ENCODE data around the gene POU1F1. TPM values are rescaled to one million over a fixed set of nuclear protein-coding genes. Genes with fewer than 3 reads are reported as not detected.

Gene POU1F1
- total RNA-seq, 6 donors from 2014 or later = not detected

DNA sequence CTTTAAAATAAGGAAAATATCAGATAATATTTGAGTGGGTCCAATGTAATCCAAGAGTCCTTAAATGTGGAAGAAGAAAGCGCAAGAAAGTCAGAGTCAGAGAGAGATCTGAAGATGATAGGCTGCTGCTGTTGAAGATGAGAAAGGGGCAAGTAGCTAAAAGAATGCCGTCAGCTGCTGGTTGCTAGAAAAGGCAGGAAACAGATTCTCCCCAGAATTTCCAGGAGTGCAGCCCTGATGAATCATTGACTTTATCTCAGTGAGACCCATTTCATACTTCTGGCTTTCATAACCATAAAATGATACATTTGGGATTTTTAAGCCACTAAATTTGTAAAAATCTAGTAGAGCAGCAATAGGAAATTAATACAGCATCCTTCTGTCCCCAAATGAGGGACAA is 56.8 kb downstream of the POU1F1 start:
- no peaks in the 10 kb centered on the region for H3K27me3 ChIP-seq
- DNase-seq = no peak

DNA sequence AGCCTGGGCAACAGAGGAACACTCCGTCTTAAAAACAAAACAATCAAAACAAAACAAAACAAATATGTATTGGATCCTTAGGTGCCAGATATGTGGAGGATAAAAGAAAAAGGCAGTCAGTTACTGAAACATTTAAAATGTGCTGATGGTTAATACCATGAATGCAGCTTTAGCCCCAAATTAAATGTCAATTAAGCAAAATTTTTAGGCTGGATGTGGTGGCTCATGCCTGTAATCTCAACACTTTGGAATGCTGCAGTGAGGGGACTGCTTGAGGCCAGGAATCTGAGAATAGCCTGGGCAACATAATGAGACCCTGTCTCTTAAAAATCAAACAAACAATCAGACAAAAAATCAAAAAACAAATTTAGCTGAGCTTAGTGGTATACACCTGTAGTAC is 57.8 kb downstream of the POU1F1 start:
- ATAC-seq (ENCODE audit: low FRiP score in 2 of 2) = no peak
- Histone ChIP-seq H3K36me3 (no peaks in the 10 kb centered on the region), H3K4me1 (no peaks in the 10 kb centered on the region), H3K27ac (no peak overlapping the region), H3K4me3 (no peak overlapping the region), H3K9me3 (no peaks in the 10 kb centered on the region), H3K27me3 (no peaks in the 10 kb centered on the region)
- no peak for TF ChIP-seq POLR2AphosphoS5 (IDR thresholded peaks at IDR 0.05)
- TF ChIP-seq, protein P1, sequence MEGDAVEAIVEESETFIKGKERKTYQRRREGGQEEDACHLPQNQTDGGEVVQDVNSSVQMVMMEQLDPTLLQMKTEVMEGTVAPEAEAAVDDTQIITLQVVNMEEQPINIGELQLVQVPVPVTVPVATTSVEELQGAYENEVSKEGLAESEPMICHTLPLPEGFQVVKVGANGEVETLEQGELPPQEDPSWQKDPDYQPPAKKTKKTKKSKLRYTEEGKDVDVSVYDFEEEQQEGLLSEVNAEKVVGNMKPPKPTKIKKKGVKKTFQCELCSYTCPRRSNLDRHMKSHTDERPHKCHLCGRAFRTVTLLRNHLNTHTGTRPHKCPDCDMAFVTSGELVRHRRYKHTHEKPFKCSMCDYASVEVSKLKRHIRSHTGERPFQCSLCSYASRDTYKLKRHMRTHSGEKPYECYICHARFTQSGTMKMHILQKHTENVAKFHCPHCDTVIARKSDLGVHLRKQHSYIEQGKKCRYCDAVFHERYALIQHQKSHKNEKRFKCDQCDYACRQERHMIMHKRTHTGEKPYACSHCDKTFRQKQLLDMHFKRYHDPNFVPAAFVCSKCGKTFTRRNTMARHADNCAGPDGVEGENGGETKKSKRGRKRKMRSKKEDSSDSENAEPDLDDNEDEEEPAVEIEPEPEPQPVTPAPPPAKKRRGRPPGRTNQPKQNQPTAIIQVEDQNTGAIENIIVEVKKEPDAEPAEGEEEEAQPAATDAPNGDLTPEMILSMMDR (IDR thresholded peaks at IDR 0.05) = no peak
- TF ChIP-seq EP300 (IDR thresholded peaks at IDR 0.05) = no peak
- no peak for TF ChIP-seq POLR2A (IDR thresholded peaks at IDR 0.05)
- 88 to 89% methylated on average over 1 of the region's 1 CpG for WGBS, 2 donors
- DNase-seq = no peak

More for the DNA sequence above, 56.8 kb downstream of the POU1F1 start:
- H3K9me3 ChIP-seq = no peaks in the 10 kb centered on the region
- H3K27ac ChIP-seq = no peak overlapping the region
- TF ChIP-seq POLR2AphosphoS5 (IDR thresholded peaks at IDR 0.05) = no peak
- no peak for TF ChIP-seq POLR2A (IDR thresholded peaks at IDR 0.05)
- no peak for TF ChIP-seq EP300 (IDR thresholded peaks at IDR 0.05)
- TF ChIP-seq, protein P1 (IDR thresholded peaks at IDR 0.05) = no peak
- H3K36me3 ChIP-seq = no peaks in the 10 kb centered on the region
- ATAC-seq (ENCODE audit: low FRiP score in 2 of 2) = no peak
- WGBS, 2 donors = 86 to 89% methylated on average over 2 of the region's 2 CpGs
- H3K4me1 ChIP-seq = no peaks in the 10 kb centered on the region
- no peak overlapping the region for H3K4me3 ChIP-seq

Small RNA genes within 50 kb of the gene (small RNA-seq; reads per million reads assigned to genes)
- gene MIR4795 = 0 reads per million in 4 donors

Other genes starting within 250 kb of the POU1F1 start
- 10 to 100 TPM; 15.7 to 56.3 (median 38.9) TPM for gene CHMP2B, start 49.3 kb downstream of the POU1F1 start, total RNA-seq

Data from upper lobe of left lung (tissue), 6 donors.